ENCODE measurements around the gene CRYGC.

The CRYGC gene

GRCh38 chr2:208129744-208130711 lies at the start of gene CRYGC:
TSS of gene CRYGC (minus strand) at chr2:208129828. CDS start at chr2:208129792, 36 bp downstream.
- H3K4me3 ChIP-seq (ENCODE audit: low read length) = no peak within 1 kb of the TSS
- H3K27me3 ChIP-seq (ENCODE audit: insufficient read depth, low read length) = no peaks in the 10 kb centered on the region
- H3K9me3 ChIP-seq (ENCODE audit: low read length) = no peaks in the 10 kb centered on the region
- H2AFZ ChIP-seq (ENCODE audit: low read depth, low read length) = peak within 1 kb of the TSS; percentile 28
- H3K4me1 ChIP-seq (ENCODE audit: insufficient read depth, low read length) = peaks cover 13% of the 10 kb centered on the region
- no peaks in the 10 kb centered on the region for H3K36me3 ChIP-seq (ENCODE audit: insufficient read depth, low read length)

DNA sequence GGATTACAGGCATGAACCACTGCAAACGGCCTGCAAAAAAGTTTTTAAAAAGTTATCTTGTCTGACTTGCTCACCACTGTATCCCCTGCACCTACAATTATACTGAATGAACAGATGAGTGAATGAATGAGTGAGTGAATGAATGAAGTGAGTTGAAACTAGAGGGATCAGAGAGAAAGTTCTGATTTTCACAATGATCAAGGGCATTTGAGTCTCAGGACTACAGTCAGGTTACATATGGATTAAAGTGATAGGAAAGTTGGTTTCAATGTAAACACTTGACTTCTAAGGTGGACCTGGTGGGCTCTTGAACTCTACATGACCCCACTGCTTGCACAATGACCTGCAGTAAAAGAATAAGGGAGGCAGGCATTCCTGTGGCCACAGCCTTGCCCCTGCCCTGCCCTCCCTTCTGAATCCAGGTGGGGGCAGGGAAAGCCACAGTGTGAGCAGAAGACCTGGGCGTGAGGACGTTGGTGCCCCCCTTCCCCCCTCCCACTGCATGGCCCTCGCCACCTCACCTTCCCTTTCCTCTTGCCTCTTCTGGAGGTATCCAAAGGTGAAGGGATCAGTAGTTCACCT lies 49.5 kb upstream of the CRYGC start:
- no peaks in the 10 kb centered on the region for H3K27me3 ChIP-seq (ENCODE audit: insufficient read depth, low read length)
- H2AFZ ChIP-seq (ENCODE audit: low read depth, low read length) = no peak overlapping the region
- H3K4me1 ChIP-seq (ENCODE audit: insufficient read depth, low read length) = peaks cover 12% of the 10 kb centered on the region
- no peaks in the 10 kb centered on the region for H3K9me3 ChIP-seq (ENCODE audit: low read length)
- H3K4me3 ChIP-seq (ENCODE audit: low read length) = no peak overlapping the region
- H3K36me3 ChIP-seq (ENCODE audit: insufficient read depth, low read length) = no peaks in the 10 kb centered on the region

- H3K4me1 ChIP-seq (ENCODE audit: insufficient read depth, low read length) = peaks cover 4% of the 10 kb centered on the region
- H3K36me3 ChIP-seq (ENCODE audit: insufficient read depth, low read length) = peaks cover 2% of the 10 kb centered on the region
- no peaks in the 10 kb centered on the region for H3K27me3 ChIP-seq (ENCODE audit: insufficient read depth, low read length)
- H2AFZ ChIP-seq (ENCODE audit: low read depth, low read length) = no peak overlapping the region
- no peak overlapping the region for H3K4me3 ChIP-seq (ENCODE audit: low read length)
- H3K9me3 ChIP-seq (ENCODE audit: low read length) = no peaks in the 10 kb centered on the region
Observed at GRCh38 chr2:208175840-208176153, 46.2 kb upstream of the CRYGC start.

DNA sequence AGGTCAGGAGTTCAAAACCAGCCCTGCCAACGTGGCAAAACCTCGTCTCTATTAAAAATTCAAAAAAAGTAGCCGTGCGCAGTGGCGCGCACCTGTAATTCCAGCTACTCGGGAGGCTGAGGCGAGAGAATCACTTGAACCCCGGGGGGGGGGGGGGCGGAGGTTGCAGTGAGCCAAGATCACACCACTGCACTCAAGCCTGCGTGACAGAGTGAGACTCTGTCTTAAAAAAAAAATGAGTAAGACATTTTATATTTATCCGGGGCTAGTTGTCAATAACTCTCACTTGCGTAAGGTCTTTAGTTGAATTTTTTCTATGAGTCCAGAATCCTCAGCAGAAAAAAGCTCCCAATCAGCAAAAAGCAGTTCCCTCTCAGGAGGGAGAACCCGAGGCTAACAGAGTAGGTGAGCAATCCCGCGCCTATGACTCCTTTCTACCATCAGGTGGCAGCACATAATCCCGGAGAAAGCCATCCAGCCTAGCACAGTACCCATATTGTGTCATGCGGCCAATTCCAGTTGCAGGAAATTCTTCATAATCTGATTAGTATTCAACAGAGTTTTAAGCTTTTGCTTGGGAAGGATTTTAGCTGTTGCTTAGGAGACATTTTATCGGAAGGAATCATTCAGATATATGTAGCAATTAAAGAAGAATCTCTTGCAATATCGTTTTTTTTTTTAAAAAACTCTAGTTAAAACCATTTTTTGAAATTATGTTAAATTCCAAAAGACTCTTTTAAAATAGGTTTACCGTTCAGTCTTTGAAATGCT lies 45.6 kb upstream of the CRYGC start:
- Histone ChIP-seq H3K36me3 (ENCODE audit: insufficient read depth, low read length) (peaks cover 4% of the 10 kb centered on the region), H3K27me3 (ENCODE audit: insufficient read depth, low read length) (no peaks in the 10 kb centered on the region), H3K9me3 (ENCODE audit: low read length) (no peaks in the 10 kb centered on the region), H3K4me3 (ENCODE audit: low read length) (no peak overlapping the region), H3K4me1 (ENCODE audit: insufficient read depth, low read length) (peaks cover 4% of the 10 kb centered on the region), H2AFZ (ENCODE audit: low read depth, low read length) (no peak overlapping the region)

DNA sequence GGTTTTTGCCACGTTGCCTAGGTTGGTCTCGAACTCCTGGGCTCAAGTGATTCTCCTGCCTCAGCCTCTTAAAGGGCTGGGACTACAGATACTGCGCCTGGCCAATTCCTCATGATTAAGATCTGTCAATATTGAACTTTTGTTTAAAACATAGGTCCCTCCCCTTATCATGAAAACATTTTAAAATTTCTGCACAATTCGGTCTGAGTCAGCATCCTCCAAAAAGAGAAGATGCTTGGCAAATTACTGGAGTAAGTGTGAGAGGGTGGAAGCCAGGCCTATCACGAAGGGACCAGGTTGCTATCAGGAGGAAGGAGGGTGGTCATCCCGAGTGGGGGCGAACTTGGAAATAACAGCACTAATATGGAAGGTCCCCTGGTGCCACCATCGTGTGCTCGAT lies 44.5 kb upstream of the CRYGC start:
- Histone ChIP-seq H3K4me3 (ENCODE audit: low read length) (no peak overlapping the region), H3K27me3 (ENCODE audit: insufficient read depth, low read length) (no peaks in the 10 kb centered on the region), H3K9me3 (ENCODE audit: low read length) (no peaks in the 10 kb centered on the region), H2AFZ (ENCODE audit: low read depth, low read length) (no peak overlapping the region), H3K4me1 (ENCODE audit: insufficient read depth, low read length) (peaks cover 7% of the 10 kb centered on the region), H3K36me3 (ENCODE audit: insufficient read depth, low read length) (peaks cover 4% of the 10 kb centered on the region)

GRCh38 chr2:208172125-208172524 lies 42.5 kb upstream of the CRYGC start:
- H3K27me3 ChIP-seq (ENCODE audit: insufficient read depth, low read length) = no peaks in the 10 kb centered on the region
- no peak overlapping the region for H2AFZ ChIP-seq (ENCODE audit: low read depth, low read length)
- no peak overlapping the region for H3K4me3 ChIP-seq (ENCODE audit: low read length)
- peaks cover 4% of the 10 kb centered on the region for H3K36me3 ChIP-seq (ENCODE audit: insufficient read depth, low read length)
- peaks cover 7% of the 10 kb centered on the region for H3K4me1 ChIP-seq (ENCODE audit: insufficient read depth, low read length)
- no peaks in the 10 kb centered on the region for H3K9me3 ChIP-seq (ENCODE audit: low read length)

DNA sequence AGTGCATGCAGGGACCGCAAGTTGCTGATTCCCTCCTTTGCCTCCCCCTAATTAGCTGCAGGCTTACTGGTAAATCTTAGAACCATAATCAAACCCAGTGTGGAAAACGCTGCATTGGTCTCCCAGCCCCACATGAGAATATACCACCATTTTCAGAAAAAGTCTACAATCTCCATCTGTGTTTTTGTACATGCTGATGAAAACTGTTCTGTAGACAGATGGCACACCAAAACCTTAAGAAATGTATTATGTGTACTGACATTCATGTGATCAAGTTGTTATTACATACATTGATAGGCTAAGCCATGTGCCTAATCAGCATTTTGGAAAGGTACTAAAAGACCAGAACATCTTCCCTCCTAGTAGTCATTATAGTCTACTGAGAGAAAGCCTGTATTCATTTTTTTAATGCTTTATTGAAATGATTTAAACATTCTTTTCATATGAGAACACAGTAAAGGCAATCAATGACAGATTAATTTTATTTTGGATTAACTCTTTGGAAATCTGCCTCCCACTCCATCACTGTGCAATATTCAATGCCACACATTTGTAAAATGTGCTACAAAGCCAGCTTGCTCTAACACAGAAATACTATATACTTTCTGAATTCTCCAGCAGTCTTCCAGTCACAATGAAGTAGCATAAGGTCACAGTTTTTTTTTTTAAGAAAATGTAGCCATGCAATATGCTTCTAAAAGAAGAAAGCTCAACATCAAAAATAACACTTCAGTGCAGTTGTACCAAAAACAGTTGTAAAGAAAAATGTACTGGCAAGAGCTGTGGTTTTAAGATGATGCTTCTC lies 35.5 kb upstream of the CRYGC start:
- H3K4me1 ChIP-seq (ENCODE audit: insufficient read depth, low read length) = peaks cover 2% of the 10 kb centered on the region
- no peaks in the 10 kb centered on the region for H3K36me3 ChIP-seq (ENCODE audit: insufficient read depth, low read length)
- H2AFZ ChIP-seq (ENCODE audit: low read depth, low read length) = no peak overlapping the region
- no peaks in the 10 kb centered on the region for H3K27me3 ChIP-seq (ENCODE audit: insufficient read depth, low read length)
- H3K9me3 ChIP-seq (ENCODE audit: low read length) = no peaks in the 10 kb centered on the region
- no peak overlapping the region for H3K4me3 ChIP-seq (ENCODE audit: low read length)

DNA sequence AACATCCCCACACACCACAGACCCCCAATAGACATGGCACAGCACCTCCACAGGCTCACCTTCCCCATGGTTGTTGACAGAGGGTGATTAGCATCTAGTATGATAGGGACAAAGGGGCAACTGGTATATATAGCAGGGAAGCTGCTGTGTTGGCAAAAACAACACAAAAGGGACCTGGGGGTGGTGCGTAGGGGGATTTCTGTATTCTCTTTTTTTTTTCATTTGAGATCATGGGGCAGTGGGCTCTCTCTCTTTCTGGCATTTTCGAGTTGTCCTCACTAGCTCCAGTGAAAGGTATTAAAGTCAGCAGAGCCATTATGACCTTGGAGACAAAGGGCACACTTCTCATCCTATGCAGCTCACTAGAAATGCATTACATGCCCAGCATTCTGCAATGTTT lies 33.9 kb upstream of the CRYGC start, which contains the start of gene CRYGA:
Gene CRYGA (minus strand): TSS at position 101 of the 400 bp plus-strand sequence. CDS start 33 bp downstream, at position 68.
- Histone ChIP-seq H3K36me3 (ENCODE audit: insufficient read depth, low read length) (no peaks in the 10 kb centered on the region), H2AFZ (ENCODE audit: low read depth, low read length) (no peak within 1 kb of the TSS), H3K4me1 (ENCODE audit: insufficient read depth, low read length) (no peaks in the 10 kb centered on the region), H3K4me3 (ENCODE audit: low read length) (no peak within 1 kb of the TSS), H3K9me3 (ENCODE audit: low read length) (no peaks in the 10 kb centered on the region), H3K27me3 (ENCODE audit: insufficient read depth, low read length) (no peaks in the 10 kb centered on the region)

DNA sequence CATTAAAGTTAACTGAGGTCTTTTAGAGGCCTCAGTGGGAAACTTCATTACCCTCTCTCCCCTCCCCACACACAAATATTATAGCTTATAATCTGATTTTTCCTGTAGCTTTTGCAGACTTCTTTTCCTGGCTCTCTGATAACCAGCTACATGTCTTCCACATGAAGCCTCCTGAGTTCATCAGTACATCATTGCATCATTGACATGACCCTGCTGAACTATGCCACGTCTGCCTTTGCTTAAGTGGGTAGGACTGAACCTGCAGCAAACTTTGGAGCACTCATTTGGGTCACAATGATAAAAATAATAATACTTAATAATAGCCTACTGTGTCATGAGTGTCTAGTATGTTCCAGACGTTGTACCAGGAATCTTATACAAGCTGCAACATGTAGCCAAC lies 26.8 kb upstream of the CRYGC start:
- Histone ChIP-seq H3K36me3 (ENCODE audit: insufficient read depth, low read length) (no peaks in the 10 kb centered on the region), H3K4me3 (ENCODE audit: low read length) (no peak overlapping the region), H2AFZ (ENCODE audit: low read depth, low read length) (no peak overlapping the region), H3K4me1 (ENCODE audit: insufficient read depth, low read length) (peaks cover 10% of the 10 kb centered on the region), H3K27me3 (ENCODE audit: insufficient read depth, low read length) (no peaks in the 10 kb centered on the region), H3K9me3 (ENCODE audit: low read length) (peaks cover 2% of the 10 kb centered on the region)

DNA sequence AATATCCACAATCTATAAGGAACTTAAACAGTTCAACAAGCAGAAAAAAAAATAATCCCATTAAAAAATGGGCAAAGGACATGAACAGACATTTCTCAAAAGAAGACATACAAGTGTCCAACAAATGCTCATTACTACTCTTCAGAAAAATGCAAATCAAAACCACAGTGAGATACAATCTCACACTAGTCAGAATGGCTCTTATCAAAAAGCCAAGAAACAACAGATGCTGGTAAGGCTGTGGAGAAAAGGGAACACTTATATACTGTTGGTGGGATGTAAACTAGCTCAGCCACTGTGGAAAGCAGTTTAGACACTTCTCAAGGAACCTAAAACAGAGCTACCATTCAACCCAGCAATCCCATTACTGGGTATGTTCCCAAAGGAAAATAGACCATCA lies 23.5 kb upstream of the CRYGC start:
- Histone ChIP-seq H3K4me3 (ENCODE audit: low read length) (no peak overlapping the region), H3K4me1 (ENCODE audit: insufficient read depth, low read length) (peaks cover 10% of the 10 kb centered on the region), H2AFZ (ENCODE audit: low read depth, low read length) (no peak overlapping the region), H3K36me3 (ENCODE audit: insufficient read depth, low read length) (no peaks in the 10 kb centered on the region), H3K9me3 (ENCODE audit: low read length) (peaks cover 2% of the 10 kb centered on the region), H3K27me3 (ENCODE audit: insufficient read depth, low read length) (no peaks in the 10 kb centered on the region)

GRCh38 chr2:208150956-208151355 lies 21.3 kb upstream of the CRYGC start:
- no peaks in the 10 kb centered on the region for H3K36me3 ChIP-seq (ENCODE audit: insufficient read depth, low read length)
- no peaks in the 10 kb centered on the region for H3K27me3 ChIP-seq (ENCODE audit: insufficient read depth, low read length)
- H3K9me3 ChIP-seq (ENCODE audit: low read length) = peaks cover 2% of the 10 kb centered on the region
- H3K4me3 ChIP-seq (ENCODE audit: low read length) = no peak overlapping the region
- peaks cover 4% of the 10 kb centered on the region for H3K4me1 ChIP-seq (ENCODE audit: insufficient read depth, low read length)
- H2AFZ ChIP-seq (ENCODE audit: low read depth, low read length) = no peak overlapping the region

DNA sequence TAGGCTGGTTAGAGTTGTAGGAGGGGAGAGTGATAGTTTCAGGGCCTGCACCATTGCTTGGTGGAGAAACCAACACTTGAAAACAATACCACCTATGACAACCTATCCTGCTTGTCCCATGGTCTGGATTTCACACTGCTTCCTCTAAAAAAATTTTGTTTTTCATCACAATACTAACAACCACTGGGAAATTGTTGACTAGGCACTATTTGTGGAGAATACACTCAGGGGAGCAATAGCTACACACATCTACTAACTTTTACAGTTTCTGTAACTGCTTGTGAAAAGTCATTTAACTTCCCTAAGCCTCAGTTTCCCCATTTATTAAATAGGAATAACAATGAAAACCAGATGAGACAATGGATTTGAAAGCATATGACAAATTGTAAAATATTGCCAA lies 20.5 kb upstream of the CRYGC start:
- Histone ChIP-seq H3K4me1 (ENCODE audit: insufficient read depth, low read length) (no peaks in the 10 kb centered on the region), H3K27me3 (ENCODE audit: insufficient read depth, low read length) (no peaks in the 10 kb centered on the region), H3K4me3 (ENCODE audit: low read length) (no peak overlapping the region), H2AFZ (ENCODE audit: low read depth, low read length) (no peak overlapping the region), H3K9me3 (ENCODE audit: low read length) (peaks cover 2% of the 10 kb centered on the region), H3K36me3 (ENCODE audit: insufficient read depth, low read length) (no peaks in the 10 kb centered on the region)
